ENCODE results near the gene KRTAP2-4. TPM values are rescaled to one million over a fixed set of nuclear protein-coding genes. Genes with fewer than 3 reads are reported as not detected.

The KRTAP2-4 gene
- total and polyA plus RNA-seq, 2 of the 4 experiments (the other 2 are of a cell fraction): not detected

- Histone ChIP-seq H3K9me3 (ENCODE audit: control insufficient read depth, insufficient read depth, low read length) (no peaks in the 10 kb centered on the region), H2BK120ac (ENCODE audit: low read depth, low read length) (peak within 1 kb of the TSS; percentile 60), H2AK5ac (ENCODE audit: low read depth, low read length) (peak within 1 kb of the TSS; percentile 88), H3K27me3 (ENCODE audit: control insufficient read depth, insufficient read depth, low read length) (no peaks in the 10 kb centered on the region), H3K23ac (ENCODE audit: low read depth, low read length) (no peak within 1 kb of the TSS), H3K9ac (ENCODE audit: low read depth, low read length) (no peak within 1 kb of the TSS), H2AFZ (replicated peaks; ENCODE audit: low read length, poor library complexity) (peak within 1 kb of the TSS; percentile 40), H4K91ac (ENCODE audit: insufficient read depth, low read depth, low read length) (peak within 1 kb of the TSS; percentile 89), H3K27ac (ENCODE audit: insufficient read depth, low read length) (peak within 1 kb of the TSS; percentile 47), H3K4ac (ENCODE audit: low read depth, low read length) (peak within 1 kb of the TSS; percentile 75), H4K5ac (ENCODE audit: low read depth, low read length) (peak within 1 kb of the TSS; percentile 56; the same call in 1 of the 2 replicates), H2BK5ac (ENCODE audit: low read depth, low read length, poor library complexity, severe bottlenecking) (peak within 1 kb of the TSS; percentile 90), H3K36me3 (ENCODE audit: control insufficient read depth, insufficient read depth, low read length) (no peaks in the 10 kb centered on the region), H3K4me3 (ENCODE audit: insufficient read depth, low read depth, low read length) (no peak within 1 kb of the TSS), H2BK20ac (ENCODE audit: low read depth, low read length) (peak within 1 kb of the TSS; percentile 57; the same call in 1 of the 2 replicates), H3K79me1 (ENCODE audit: low read depth in 1 of 2, low read length in 2 of 2) (no peaks in the 10 kb centered on the region), H3K9me1 (ENCODE audit: insufficient read depth, low read length) (peaks cover 7% of the 10 kb centered on the region), H4K8ac (ENCODE audit: low read depth in 2 of 2, low read length in 2 of 2) (peak within 1 kb of the TSS in 1 of 2 experiments; percentile 74; a peak in 2 of 4 replicates), H3K18ac (ENCODE audit: low read depth, low read length) (peak within 1 kb of the TSS; percentile 91), H4K20me1 (ENCODE audit: insufficient read depth, low read length) (no peaks in the 10 kb centered on the region), H3K56ac (ENCODE audit: extremely low read depth, insufficient read depth, low read length) (no peak within 1 kb of the TSS), H2BK15ac (ENCODE audit: low read depth, low read length) (peak within 1 kb of the TSS; percentile 93; the same call in 2 of the 3 replicates), H2AK9ac (replicated peaks; ENCODE audit: low read depth, low read length, poor library complexity) (peak within 1 kb of the TSS; percentile 33), H3K4me1 (ENCODE audit: control insufficient read depth, insufficient read depth, low read length) (peaks cover 13% of the 10 kb centered on the region), H3K14ac (replicated peaks; ENCODE audit: low read depth, low read length) (peak within 1 kb of the TSS; percentile 73), H3K4me2 (ENCODE audit: low read depth, low read length) (peak within 1 kb of the TSS; percentile 29)
- WGBS, 2 experiments (ENCODE audit: extremely low coverage in 2 of 2, insufficient read length in 1 of 2): 100% methylated on average over 2 of the region's 9 CpGs; no CpG with 5 or more reads in 1 of the 2 experiments
- peak; percentile 28 for TF ChIP-seq RCOR1 (IDR thresholded peaks at IDR 0.05; ENCODE audit: insufficient replicate concordance, low read length)
- peak; percentile 93 for TF ChIP-seq CEBPB (IDR thresholded peaks at IDR 0.05; ENCODE audit: low read depth, low read length)
- TF ChIP-seq FOS (IDR thresholded peaks at IDR 0.05; ENCODE audit: low read depth, low read length): 0 out of 2 replicates have a peak, but pooled peaks have one; percentile 28
- no peak for TF ChIP-seq SMC3 (IDR thresholded peaks at IDR 0.05; ENCODE audit: low read depth, low read length)
- TF ChIP-seq BHLHE40 (IDR thresholded peaks at IDR 0.05; ENCODE audit: low read depth, low read length): peak; percentile 4; the same call in 1 of the 2 replicates
- TF ChIP-seq MAFK (IDR thresholded peaks at IDR 0.05; ENCODE audit: low read depth, low read length): no peak
- ChIA-PET POLR2A (ENCODE audit: unreplicated experiment) (interaction anchor here (0.6 to 1.2 kb wide), 3 partner anchors 12 to 1074 kb away, joined by 3 to 8 read pairs (median 3); no protein-coding TSS in a partner anchor), CTCF (no interaction called here)
- dilution Hi-C loops (cut with HindIII; ENCODE audit: low sequenced_read_pairs, unreplicated experiment) (no loop called here), intact Hi-C loops (cut with micrococcal nuclease) (no loop called here), in situ Hi-C loops (cut with MboI; ENCODE audit: low sequenced_read_pairs) (no loop called here)
- DNase-seq: peak; percentile 91
- ATAC-seq (ENCODE audit: low read depth): peak; percentile 93
- TSS peak; percentile 94 for BruUV-seq (replicated peaks)
Observed at GRCh38 chr17:41026715-41027471, 38.8 kb downstream of the KRTAP2-4 start, which contains the start of gene KRTAP1-5. Gene KRTAP1-5 (minus strand): TSS chr17:41027208. CDS start chr17:41027155, 53 bp downstream.

Data from IMR-90 (cell line).